ENCODE results near the gene GEMIN2. TPM values are rescaled to one million over a fixed set of nuclear protein-coding genes. Genes with fewer than 3 reads are reported as not detected.
"Not testable (repeated sequence)": the region's sequence is repeated elsewhere in the genome, so short reads cannot be mapped to it uniquely, and the experiment has no call there.

Gene GEMIN2
- total RNA-seq, 1 donor from 2014 or later, result 71.8 TPM

DNA sequence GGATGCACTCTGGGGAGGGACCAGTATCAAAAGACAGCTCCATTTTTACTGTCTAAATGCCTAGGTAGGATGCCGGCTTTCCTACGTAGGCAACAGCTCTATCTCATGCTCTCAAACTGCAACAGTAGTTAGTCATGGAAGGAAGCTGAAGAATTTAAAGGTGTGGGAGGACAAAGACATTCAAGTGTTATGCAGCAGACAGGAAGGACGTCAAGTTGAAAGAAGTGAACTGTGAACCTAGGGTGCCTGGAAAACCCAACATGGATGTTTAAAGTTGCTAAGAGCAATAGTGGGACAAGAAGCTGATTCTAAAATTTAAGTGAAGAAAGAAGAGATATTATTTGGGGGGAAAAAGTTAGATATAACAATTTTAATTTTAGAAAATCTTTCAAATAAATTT is 17.0 kb upstream of the GEMIN2 start:
- no peaks in the 10 kb centered on the region for H3K9me3 Mint-ChIP-seq
- peaks cover 11% of the 10 kb centered on the region for H3K4me1 Mint-ChIP-seq
- Histone ChIP-seq H3F3A (ENCODE audit: low read depth) (peaks cover 1% of the 10 kb centered on the region), H4K20me1 (ENCODE audit: low read depth) (peaks cover 4% of the 10 kb centered on the region), H3K27ac (peak overlapping the region; percentile 37), H3K36me3 (peaks cover 8% of the 10 kb centered on the region), H2AFZ (replicated peaks) (no peak overlapping the region), H3K79me2 (ENCODE audit: low read depth) (peaks cover 70% of the 10 kb centered on the region), H3K9ac (no peak overlapping the region), H3K27me3 (no peaks in the 10 kb centered on the region), H3K9me3 (ENCODE audit: low read depth) (no peaks in the 10 kb centered on the region), H3K4me2 (no peak overlapping the region), H3K4me1 (no peaks in the 10 kb centered on the region), H3K4me3 (no peak overlapping the region)
- no peaks in the 10 kb centered on the region for H3K27me3 Mint-ChIP-seq (ENCODE audit: insufficient read depth, low read depth)
- H3K27ac Mint-ChIP-seq, result no peak overlapping the region
- peaks cover 15% of the 10 kb centered on the region for H3K36me3 Mint-ChIP-seq
- DNase-seq (ENCODE audit: low spot score), result no peak
- no peak for TF ChIP-seq EZH2 (IDR thresholded peaks at IDR 0.05)
- TF ChIP-seq EZH2phosphoT487 (IDR thresholded peaks at IDR 0.05), result no peak
- TF ChIP-seq, protein P1, sequence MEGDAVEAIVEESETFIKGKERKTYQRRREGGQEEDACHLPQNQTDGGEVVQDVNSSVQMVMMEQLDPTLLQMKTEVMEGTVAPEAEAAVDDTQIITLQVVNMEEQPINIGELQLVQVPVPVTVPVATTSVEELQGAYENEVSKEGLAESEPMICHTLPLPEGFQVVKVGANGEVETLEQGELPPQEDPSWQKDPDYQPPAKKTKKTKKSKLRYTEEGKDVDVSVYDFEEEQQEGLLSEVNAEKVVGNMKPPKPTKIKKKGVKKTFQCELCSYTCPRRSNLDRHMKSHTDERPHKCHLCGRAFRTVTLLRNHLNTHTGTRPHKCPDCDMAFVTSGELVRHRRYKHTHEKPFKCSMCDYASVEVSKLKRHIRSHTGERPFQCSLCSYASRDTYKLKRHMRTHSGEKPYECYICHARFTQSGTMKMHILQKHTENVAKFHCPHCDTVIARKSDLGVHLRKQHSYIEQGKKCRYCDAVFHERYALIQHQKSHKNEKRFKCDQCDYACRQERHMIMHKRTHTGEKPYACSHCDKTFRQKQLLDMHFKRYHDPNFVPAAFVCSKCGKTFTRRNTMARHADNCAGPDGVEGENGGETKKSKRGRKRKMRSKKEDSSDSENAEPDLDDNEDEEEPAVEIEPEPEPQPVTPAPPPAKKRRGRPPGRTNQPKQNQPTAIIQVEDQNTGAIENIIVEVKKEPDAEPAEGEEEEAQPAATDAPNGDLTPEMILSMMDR (IDR thresholded peaks at IDR 0.05), result no peak
- no peak overlapping the region for H3K4me3 Mint-ChIP-seq

DNA sequence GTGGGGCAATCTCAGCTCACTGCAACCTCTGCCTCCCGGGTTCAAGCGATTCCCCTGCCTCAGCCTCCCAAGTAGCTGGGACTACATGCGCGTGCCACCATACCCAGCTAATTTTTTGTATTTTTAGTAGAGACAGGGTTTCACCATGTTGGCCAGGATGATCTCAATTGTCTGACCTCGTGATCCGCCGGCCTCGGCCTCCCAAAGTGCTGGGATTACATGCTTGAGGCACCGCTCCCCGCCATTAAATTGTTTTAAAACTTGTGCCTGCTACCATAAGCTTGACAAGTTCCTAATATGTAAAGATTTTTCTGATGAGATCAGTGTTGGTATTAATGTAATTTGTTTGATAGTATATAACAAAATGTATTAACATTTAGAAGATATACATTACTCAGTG is 14.9 kb upstream of the GEMIN2 start:
- not testable (repeated sequence) for H3K9ac ChIP-seq; H4K20me1 ChIP-seq (ENCODE audit: low read depth); H3K27me3 Mint-ChIP-seq (ENCODE audit: insufficient read depth, low read depth); H3K4me2 ChIP-seq; H3K27me3 ChIP-seq; H3K27ac Mint-ChIP-seq; H3K4me3 Mint-ChIP-seq; H3K4me1 ChIP-seq; H3K9me3 ChIP-seq (ENCODE audit: low read depth); H3K36me3 ChIP-seq; H3K9me3 Mint-ChIP-seq; H2AFZ ChIP-seq (replicated peaks); DNase-seq (ENCODE audit: low spot score); H3K4me3 ChIP-seq; H3K27ac ChIP-seq
- Mint-ChIP-seq H3K4me1 (peaks cover 20% of the 10 kb centered on the region), H3K36me3 (peaks cover 14% of the 10 kb centered on the region)
- Histone ChIP-seq H3F3A (ENCODE audit: low read depth) (peaks cover 16% of the 10 kb centered on the region), H3K79me2 (ENCODE audit: low read depth) (peaks cover 77% of the 10 kb centered on the region)

DNA sequence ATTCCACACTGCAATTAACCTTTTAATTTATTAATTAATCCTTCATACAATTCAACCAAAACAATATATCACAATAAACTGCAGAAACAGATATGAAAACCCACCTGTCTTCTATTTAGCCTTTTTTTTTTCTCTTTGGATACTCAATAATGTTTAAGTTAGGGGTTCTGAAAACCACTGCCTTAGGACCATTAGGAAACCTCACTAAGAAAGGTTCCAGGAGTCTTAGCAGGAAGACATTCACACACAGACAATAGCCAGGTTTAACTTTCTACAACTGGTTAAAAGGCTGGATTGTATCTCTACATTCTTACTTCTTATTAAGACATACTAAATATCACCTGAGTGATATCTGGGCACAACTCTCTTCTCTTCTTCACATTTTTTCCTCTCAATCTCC is 14.4 kb upstream of the GEMIN2 start:
- Histone ChIP-seq H3K36me3 (peaks cover 2% of the 10 kb centered on the region), H3K27me3 (no peaks in the 10 kb centered on the region), H2AFZ (replicated peaks) (no peak overlapping the region), H3K4me3 (no peak overlapping the region), H3K79me2 (ENCODE audit: low read depth) (peaks cover 73% of the 10 kb centered on the region), H3F3A (ENCODE audit: low read depth) (peaks cover 22% of the 10 kb centered on the region), H3K27ac (no peak overlapping the region), H3K9me3 (ENCODE audit: low read depth) (no peaks in the 10 kb centered on the region), H3K4me2 (peak overlapping the region; percentile 11), H3K4me1 (peaks cover 10% of the 10 kb centered on the region), H3K9ac (no peak overlapping the region), H4K20me1 (ENCODE audit: low read depth) (peaks cover 4% of the 10 kb centered on the region)
- Mint-ChIP-seq H3K4me1 (peaks cover 25% of the 10 kb centered on the region), H3K4me3 (no peak overlapping the region), H3K27ac (no peak overlapping the region), H3K9me3 (no peaks in the 10 kb centered on the region), H3K36me3 (peaks cover 9% of the 10 kb centered on the region), H3K27me3 (ENCODE audit: insufficient read depth, low read depth) (no peaks in the 10 kb centered on the region)
- DNase-seq (ENCODE audit: low spot score), result no peak
- TF ChIP-seq EZH2 (IDR thresholded peaks at IDR 0.05) (no peak), EZH2phosphoT487 (IDR thresholded peaks at IDR 0.05) (no peak)
- TF ChIP-seq, protein P1 (IDR thresholded peaks at IDR 0.05), result no peak

DNA sequence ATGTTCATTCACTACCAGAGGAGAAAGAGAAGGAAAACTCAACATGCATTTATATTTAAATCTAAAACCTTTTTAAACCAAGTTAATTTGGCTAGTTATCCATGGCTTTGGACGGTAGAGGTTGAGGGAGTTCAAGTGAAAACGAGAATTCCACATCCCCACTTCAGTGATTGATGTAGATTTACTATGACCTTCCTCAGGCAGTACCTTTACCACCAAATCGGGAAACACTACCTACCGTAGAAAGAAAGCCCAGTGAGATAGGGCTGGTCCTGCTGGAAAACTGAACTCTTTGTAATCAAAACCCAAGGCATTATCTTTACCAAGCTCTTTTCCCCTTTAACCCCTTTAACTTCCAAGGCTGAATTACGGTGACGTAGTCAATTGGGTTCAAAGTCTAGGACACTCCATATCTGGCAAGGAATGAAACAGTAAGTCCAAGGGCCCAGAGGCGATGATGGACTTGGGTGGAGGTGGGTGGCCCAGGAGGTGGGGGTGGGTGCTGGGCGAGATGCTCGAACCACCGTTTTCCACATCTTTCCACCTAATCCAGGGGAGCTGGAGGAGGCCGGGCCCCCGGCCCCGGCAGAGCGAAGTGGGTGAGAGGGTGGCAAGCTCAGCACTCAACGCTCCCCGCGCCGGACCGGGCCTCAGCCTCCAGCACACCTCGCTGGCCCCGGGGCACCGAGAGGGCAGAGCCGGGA is 11.7 kb upstream of the GEMIN2 start:
- peaks cover 14% of the 10 kb centered on the region for H3K4me1 ChIP-seq
- H2AFZ ChIP-seq (replicated peaks), result peak overlapping the region; percentile 70
- H3K9me3 ChIP-seq (ENCODE audit: low read depth), result no peaks in the 10 kb centered on the region
- H3K4me1 Mint-ChIP-seq, result peaks cover 25% of the 10 kb centered on the region
- peak overlapping the region; percentile 88 for H3K27ac Mint-ChIP-seq
- H3K4me2 ChIP-seq, result peak overlapping the region; percentile 80
- H3K36me3 Mint-ChIP-seq, result peaks cover 3% of the 10 kb centered on the region
- H4K20me1 ChIP-seq (ENCODE audit: low read depth), result peaks cover 4% of the 10 kb centered on the region
- no peaks in the 10 kb centered on the region for H3K36me3 ChIP-seq
- peak overlapping the region; percentile 81 for H3K27ac ChIP-seq
- no peaks in the 10 kb centered on the region for H3K27me3 ChIP-seq
- no peaks in the 10 kb centered on the region for H3K9me3 Mint-ChIP-seq
- peaks cover 25% of the 10 kb centered on the region for H3F3A ChIP-seq (ENCODE audit: low read depth)
- DNase-seq (ENCODE audit: low spot score), result no peak
- peak overlapping the region; percentile 93 for H3K4me3 Mint-ChIP-seq
- peak overlapping the region; percentile 77 for H3K4me3 ChIP-seq
- TF ChIP-seq EZH2 (IDR thresholded peaks at IDR 0.05) (no peak), EZH2phosphoT487 (IDR thresholded peaks at IDR 0.05) (no peak)
- TF ChIP-seq, protein P1 (IDR thresholded peaks at IDR 0.05), result no peak
- H3K9ac ChIP-seq, result peak overlapping the region; percentile 59
- peaks cover 2% of the 10 kb centered on the region for H3K27me3 Mint-ChIP-seq (ENCODE audit: insufficient read depth, low read depth)
- peaks cover 55% of the 10 kb centered on the region for H3K79me2 ChIP-seq (ENCODE audit: low read depth)
